Endometrial microvascular endothelial cells (primary cell): ENCODE measurements around the gene CAPN13. TPM values are rescaled to one million over a fixed set of nuclear protein-coding genes. Genes with fewer than 3 reads are reported as not detected.

ENCODE experiments used
- in situ Hi-C: cut with HindIII; loops from 2 replicates; pipeline ENCODE4 v1.10.0; 2017; ENCODE audit warnings: low sequenced_read_pairs, low pct_unique_long_range_greater_than_20kb; ENCODE audit errors: inconsistent ontology term
- total RNA-seq: library from RNA; depleted of rRNA; stranded (reverse); fragments of >200 nt; gene quantifications from one replicate; pipeline ENCODE4 v1.2.3, GENCODE V29; 2015; ENCODE audit errors: inconsistent ontology term

The CAPN13 gene
- not detected for total RNA-seq

- in situ Hi-C loops = no loop called here
Measured at GRCh38 chr2:30807249-30807648, at the start of gene CAPN13. TSS of gene CAPN13 (minus strand) at chr2:30807446. CDS start at chr2:30787325, 20,121 bp downstream.

GRCh38 chr2:30847841-30848240, 40.6 kb upstream of the CAPN13 start:
- in situ Hi-C loops = no loop called here

- in situ Hi-C loops = no loop called here
Measured at GRCh38 chr2:30847329-30847728, 40.1 kb upstream of the CAPN13 start.

- in situ Hi-C loops = no loop called here
Measured at GRCh38 chr2:30828586-30828985, 21.3 kb upstream of the CAPN13 start.

- in situ Hi-C loops = no loop called here
Measured at GRCh38 chr2:30826916-30827315, 19.7 kb upstream of the CAPN13 start.

GRCh38 chr2:30826481-30826880, 19.2 kb upstream of the CAPN13 start:
- in situ Hi-C loops = no loop called here

- in situ Hi-C loops = no loop called here
Measured at GRCh38 chr2:30823452-30823851, 16.2 kb upstream of the CAPN13 start.

GRCh38 chr2:30821960-30822359, 14.7 kb upstream of the CAPN13 start:
- in situ Hi-C loops = no loop called here

- in situ Hi-C loops = no loop called here
Measured at GRCh38 chr2:30820381-30821055, 13.3 kb upstream of the CAPN13 start.

- in situ Hi-C loops = no loop called here
Measured at GRCh38 chr2:30809938-30810337, 2.7 kb upstream of the CAPN13 start.

GRCh38 chr2:30808695-30809094, 1.4 kb upstream of the CAPN13 start:
- in situ Hi-C loops = no loop called here

GRCh38 chr2:30803281-30803680, 4.0 kb downstream of the CAPN13 start:
- in situ Hi-C loops = no loop called here

- in situ Hi-C loops = no loop called here
Measured at GRCh38 chr2:30802611-30803010, 4.6 kb downstream of the CAPN13 start.

GRCh38 chr2:30801821-30802455, 5.3 kb downstream of the CAPN13 start:
- in situ Hi-C loops = no loop called here

GRCh38 chr2:30800159-30800558, 7.1 kb downstream of the CAPN13 start:
- in situ Hi-C loops = no loop called here

GRCh38 chr2:30799366-30799765, 7.9 kb downstream of the CAPN13 start:
- in situ Hi-C loops = no loop called here

GRCh38 chr2:30798536-30798991, 8.7 kb downstream of the CAPN13 start:
- in situ Hi-C loops = no loop called here

GRCh38 chr2:30797381-30798015, 9.7 kb downstream of the CAPN13 start:
- in situ Hi-C loops = no loop called here

GRCh38 chr2:30796699-30797098, 10.5 kb downstream of the CAPN13 start:
- in situ Hi-C loops = no loop called here

- in situ Hi-C loops = no loop called here
Measured at GRCh38 chr2:30792521-30792920, 14.7 kb downstream of the CAPN13 start.
